Epithelial cell of esophagus (primary cell): ENCODE measurements around the gene IL11RA.

Source experiments
- DNase-seq: peaks from one replicate; pipeline ENCODE4 v3.0.0; 2010; ENCODE audit warnings: low read depth
- H3K4me3 ChIP-seq: 2 replicates; pipeline ENCODE4 v1.5.1; 2011; ENCODE audit warnings: mild to moderate bottlenecking, low read length, control low read depth
- TF ChIP-seq, protein P1 (sequence below): IDR thresholded peaks from 2 replicates; pipeline ENCODE4 v1.5.1; 2011; ENCODE audit warnings: low read depth, mild to moderate bottlenecking, low read length, control low read depth, inconsistent platforms; ENCODE audit not compliant: insufficient read depth; ENCODE audit errors: missing control alignments

IL11RA gene

DNA sequence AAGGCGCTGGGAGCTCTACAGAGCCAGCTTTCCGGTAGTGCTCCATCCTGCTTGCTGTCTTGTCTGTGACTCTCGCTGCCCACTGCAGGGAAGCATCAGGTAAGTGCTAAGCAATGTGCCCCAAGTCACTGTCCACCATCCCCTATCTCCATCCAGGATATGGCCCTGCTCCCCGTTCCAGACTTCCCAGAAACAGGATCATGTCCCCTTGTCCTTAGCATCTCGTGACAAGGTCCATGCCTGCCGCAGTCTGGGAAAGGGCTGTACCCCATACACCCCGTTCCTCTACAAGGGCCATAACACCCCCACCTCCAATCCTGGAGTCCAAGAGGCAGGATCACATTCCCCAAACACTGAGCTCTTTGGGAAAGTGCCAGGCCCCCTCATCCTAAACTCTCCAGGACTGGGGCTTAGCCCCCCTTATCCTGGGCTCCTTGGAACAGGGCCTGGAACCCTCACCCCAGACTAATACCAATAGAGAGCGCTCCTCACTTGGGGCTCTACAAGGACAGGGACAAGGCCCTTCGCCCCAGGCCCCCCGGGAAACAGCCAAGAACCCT lies 40.7 kb upstream of the IL11RA start:
- TF ChIP-seq, protein P1, sequence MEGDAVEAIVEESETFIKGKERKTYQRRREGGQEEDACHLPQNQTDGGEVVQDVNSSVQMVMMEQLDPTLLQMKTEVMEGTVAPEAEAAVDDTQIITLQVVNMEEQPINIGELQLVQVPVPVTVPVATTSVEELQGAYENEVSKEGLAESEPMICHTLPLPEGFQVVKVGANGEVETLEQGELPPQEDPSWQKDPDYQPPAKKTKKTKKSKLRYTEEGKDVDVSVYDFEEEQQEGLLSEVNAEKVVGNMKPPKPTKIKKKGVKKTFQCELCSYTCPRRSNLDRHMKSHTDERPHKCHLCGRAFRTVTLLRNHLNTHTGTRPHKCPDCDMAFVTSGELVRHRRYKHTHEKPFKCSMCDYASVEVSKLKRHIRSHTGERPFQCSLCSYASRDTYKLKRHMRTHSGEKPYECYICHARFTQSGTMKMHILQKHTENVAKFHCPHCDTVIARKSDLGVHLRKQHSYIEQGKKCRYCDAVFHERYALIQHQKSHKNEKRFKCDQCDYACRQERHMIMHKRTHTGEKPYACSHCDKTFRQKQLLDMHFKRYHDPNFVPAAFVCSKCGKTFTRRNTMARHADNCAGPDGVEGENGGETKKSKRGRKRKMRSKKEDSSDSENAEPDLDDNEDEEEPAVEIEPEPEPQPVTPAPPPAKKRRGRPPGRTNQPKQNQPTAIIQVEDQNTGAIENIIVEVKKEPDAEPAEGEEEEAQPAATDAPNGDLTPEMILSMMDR, result no peak
- DNase-seq, result no peak
- H3K4me3 ChIP-seq, result peak overlapping the region; percentile 91

DNA sequence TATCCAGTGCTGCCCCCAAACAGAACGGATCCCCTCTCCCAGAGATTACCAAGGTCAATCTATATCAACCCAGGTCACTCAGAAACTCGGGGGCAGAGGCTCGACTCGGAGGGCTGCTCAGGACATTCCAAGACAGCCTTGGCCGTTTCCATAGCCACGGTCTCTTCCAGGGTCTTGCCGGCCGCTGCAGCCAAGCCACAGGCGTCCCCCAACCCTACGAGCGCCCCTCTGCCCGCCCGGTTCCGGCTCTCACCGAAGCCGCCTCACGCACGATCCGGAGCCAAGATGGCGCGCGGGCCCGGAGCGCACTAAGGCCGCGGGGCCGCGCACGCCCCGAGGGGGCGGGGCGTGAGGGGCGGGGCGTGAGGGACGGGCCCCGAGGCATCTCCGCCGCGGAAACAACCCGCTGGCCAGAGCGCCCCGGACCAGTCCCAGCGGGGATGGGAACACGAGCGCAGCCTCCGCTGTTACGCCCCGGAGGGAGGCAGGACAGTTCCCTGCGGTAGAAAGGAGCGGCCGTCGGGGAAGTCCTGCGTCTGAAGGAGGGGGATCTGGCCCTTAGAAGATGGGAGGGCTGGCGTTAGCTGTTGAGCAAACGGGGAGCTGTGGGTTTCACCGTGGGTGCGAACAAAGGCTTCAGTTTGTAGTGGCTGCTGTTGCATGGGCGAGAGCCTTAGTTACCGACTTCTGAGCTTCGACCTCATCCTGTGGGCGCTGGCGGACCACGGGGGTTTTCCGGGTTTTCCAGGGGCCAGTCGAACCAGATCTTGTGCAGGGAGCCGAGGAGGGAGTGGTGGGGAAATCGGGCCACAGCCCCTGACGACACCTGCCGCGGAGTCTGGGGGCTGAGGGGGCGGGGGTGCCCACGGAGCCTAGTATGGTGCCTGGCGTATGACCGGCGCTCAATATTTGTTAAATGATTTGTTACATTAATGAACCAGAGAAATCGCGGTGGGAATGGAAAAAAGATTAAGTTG lies 39.9 kb upstream of the IL11RA start, which contains the start of gene RPP25L:
Gene RPP25L, minus strand, starts transcription at position 287 of the 977 bp plus-strand sequence. CDS start 801 bp downstream, outside the sequence.
- peak; percentile 80 for DNase-seq
- peak within 1 kb of the TSS; percentile 91 for H3K4me3 ChIP-seq
- TF ChIP-seq, protein P1, result no peak

DNA sequence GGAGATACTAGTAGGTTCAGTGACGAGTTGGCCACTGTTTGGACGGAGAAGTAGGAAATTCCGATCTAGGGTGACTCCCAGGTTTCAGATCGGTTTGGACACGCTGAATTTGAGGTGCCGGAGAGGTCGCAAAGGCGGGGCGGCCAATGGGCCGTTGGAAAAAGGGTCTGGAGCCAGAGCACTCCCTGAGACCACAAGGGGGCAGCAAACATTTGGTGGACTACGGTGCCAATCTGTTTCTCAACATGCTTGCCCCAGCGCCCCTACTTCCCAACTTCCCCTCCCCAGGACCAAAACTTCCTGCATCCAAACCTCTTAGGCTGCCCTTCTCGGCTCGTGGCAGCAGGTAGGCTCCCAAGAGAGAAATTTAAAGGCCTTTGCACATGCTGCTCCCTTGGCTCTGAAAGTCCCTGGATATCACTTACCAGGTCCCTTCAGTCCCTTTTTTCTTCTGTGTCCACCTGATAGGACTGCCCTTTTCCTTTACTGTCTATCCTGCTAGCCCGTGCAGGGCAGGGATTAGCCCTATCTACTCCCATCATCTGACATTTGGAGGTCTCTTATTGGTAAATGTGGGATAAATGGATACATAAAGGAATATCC lies 39.1 kb upstream of the IL11RA start:
- peak; percentile 86 for DNase-seq
- peak overlapping the region; percentile 91 for H3K4me3 ChIP-seq
- TF ChIP-seq, protein P1, result peak; percentile 86

DNA sequence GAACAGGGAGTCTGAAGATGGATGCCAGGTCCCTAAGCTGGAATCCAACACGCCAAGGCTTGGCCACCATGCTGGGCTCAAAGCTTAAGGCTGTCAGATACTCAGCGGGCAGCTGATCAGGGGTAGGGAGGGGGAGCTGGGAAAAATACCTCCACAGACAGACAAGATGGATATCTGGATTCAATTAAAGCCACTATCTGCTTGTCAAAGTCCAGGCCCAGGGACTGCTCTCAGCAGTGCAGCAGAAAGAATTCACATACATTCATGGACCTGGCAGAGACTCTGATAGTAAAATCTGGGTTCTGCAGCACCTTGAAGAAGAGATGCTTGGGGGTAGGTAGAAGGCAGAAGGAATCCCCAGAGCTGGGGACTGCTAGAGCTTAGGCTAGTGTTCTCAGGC lies 36.9 kb upstream of the IL11RA start:
- no peak for DNase-seq
- TF ChIP-seq, protein P1, result no peak
- H3K4me3 ChIP-seq, result no peak overlapping the region

DNA sequence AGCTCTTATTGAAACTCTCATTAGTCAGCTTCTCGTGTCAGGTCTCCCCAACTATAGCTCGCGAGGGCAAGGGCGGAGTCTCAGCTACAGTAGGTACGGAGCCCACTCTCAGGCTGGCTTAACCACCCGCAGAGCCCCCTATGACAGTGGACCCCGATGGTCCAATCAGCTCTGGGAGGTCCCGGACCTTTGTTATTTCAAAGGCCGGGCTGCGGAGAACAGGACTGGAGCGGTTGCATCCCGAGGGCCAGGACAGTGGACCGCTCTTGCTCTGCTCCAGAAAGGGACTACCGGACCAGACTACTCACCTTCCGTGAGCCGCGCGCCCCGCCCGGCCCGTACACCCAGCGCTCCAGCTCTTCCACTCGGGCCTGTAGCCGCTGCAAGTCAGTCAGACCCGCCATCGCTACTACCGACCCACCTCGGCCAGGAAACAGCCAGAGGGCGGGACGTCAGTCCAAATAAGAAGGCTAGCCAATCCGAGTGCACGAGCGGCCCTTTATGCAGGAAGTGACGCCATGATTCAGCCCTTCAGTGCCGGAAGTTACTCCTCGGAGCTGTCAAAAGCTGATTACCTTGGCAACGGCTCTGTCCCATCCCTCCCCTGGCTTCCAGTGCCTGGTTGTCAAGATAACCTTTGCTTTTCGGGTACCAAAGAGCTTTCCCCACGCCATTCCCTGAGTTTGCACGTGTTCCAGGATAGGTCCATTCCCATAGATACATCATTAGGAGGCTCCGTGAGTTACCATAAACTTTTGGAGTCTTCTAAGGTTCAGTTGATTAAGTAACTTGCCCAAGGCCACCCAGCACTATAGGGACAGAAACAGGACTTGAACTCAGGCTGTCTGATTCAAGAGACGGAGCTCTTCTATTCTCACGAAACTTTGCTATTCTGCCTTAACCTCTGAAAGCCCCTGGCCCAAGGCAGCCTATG lies 31.7 kb upstream of the IL11RA start, which contains the start of gene DCTN3:
Gene DCTN3, minus strand, starts transcription at position 435 of the 934 bp plus-strand sequence. Its CDS starts 31 bp downstream, at position 404.
- TF ChIP-seq, protein P1, result no peak
- peak within 1 kb of the TSS; percentile 94 for H3K4me3 ChIP-seq
- DNase-seq, result peak; percentile 95
